GM23338 (cell line): Measurements from ENCODE around the gene UBE2L6. TPM values are rescaled to one million over a fixed set of nuclear protein-coding genes. Genes with fewer than 3 reads are reported as not detected.
A peak's percentile ranks its signal among the peaks of the same experiment; 100 is the strongest.

Experiments
- ATAC-seq: fragments of 200-7000 bp; cut with Tn5 transposase; 3 replicates; pipeline ENCODE4 v1.9.1; 2020
- DNase-seq: peaks from one replicate; pipeline ENCODE4 v3.0.0-alpha.2; 2015; ENCODE audit warnings: low spot score
- H2AFZ ChIP-seq: fragments of 200-600 bp; sonication (generic); 2 replicates; pipeline ENCODE4 v1.8.0; 2016; ENCODE audit warnings: antibody characterized with exemption, mild to moderate bottlenecking, moderate library complexity
- H3F3A ChIP-seq: fragments of 200-600 bp; sonication (generic); replicated peaks from 2 replicates; pipeline ENCODE4 v1.8.0; 2017; ENCODE audit warnings: antibody characterized with exemption, mixed run types, low read depth
- H3K27ac ChIP-seq: fragments of 200-600 bp; sonication (generic); 2 replicates; pipeline ENCODE4 v1.6.1; 2016; ENCODE audit warnings: low read depth
- H3K27me3 ChIP-seq: fragments of 200-600 bp; sonication (generic); 2 replicates; pipeline ENCODE4 v1.8.0; 2016; ENCODE audit warnings: mild to moderate bottlenecking, mixed run types, moderate library complexity; ENCODE audit not compliant: insufficient read depth
- H3K36me3 ChIP-seq: fragments of 200-600 bp; sonication (generic); 2 replicates; pipeline ENCODE4 v1.8.0; 2016; ENCODE audit warnings: mild to moderate bottlenecking; ENCODE audit not compliant: insufficient read depth
- H3K4me1 ChIP-seq: fragments of 200-600 bp; sonication (generic); 2 replicates; pipeline ENCODE4 v1.8.0; 2016; ENCODE audit warnings: mild to moderate bottlenecking, moderate library complexity; ENCODE audit not compliant: insufficient read depth
- H3K4me2 ChIP-seq: fragments of 200-600 bp; sonication (generic); 2 replicates; pipeline ENCODE4 v1.7.1; 2017; ENCODE audit warnings: mixed run types
- H3K4me3 ChIP-seq: fragments of 200-600 bp; sonication (generic); 2 replicates; pipeline ENCODE4 v1.6.1; 2016; ENCODE audit warnings: mixed run types
- H3K79me2 ChIP-seq: fragments of 200-600 bp; sonication (generic); replicated peaks from 2 replicates; pipeline ENCODE4 v1.8.0; 2017; ENCODE audit warnings: mild to moderate bottlenecking; ENCODE audit not compliant: insufficient read depth
- H3K9me2 ChIP-seq: fragments of 200-600 bp; sonication (generic); 2 replicates; pipeline ENCODE4 v1.8.0; 2017; ENCODE audit not compliant: insufficient read depth
- H4K20me1 ChIP-seq: fragments of 200-600 bp; sonication (generic); replicated peaks from 2 replicates; pipeline ENCODE4 v1.8.0; 2017; ENCODE audit warnings: mild to moderate bottlenecking; ENCODE audit not compliant: insufficient read depth
- H3K27ac Mint-ChIP-seq: 2 replicates; pipeline ENCODE4 v1.8.0; 2020; ENCODE audit warnings: inconsistent platforms, mild to moderate bottlenecking, moderate library complexity, mixed read lengths
- H3K27me3 Mint-ChIP-seq: 3 replicates; pipeline ENCODE4 v1.8.0; 2022; ENCODE audit warnings: low read depth, mild to moderate bottlenecking, moderate library complexity, mixed read lengths, inconsistent platforms; ENCODE audit not compliant: insufficient read depth, poor library complexity
- H3K36me3 Mint-ChIP-seq: 3 replicates; pipeline ENCODE4 v1.8.0; 2021; ENCODE audit warnings: low read depth, mild to moderate bottlenecking, inconsistent platforms, moderate library complexity, mixed read lengths
- H3K4me1 Mint-ChIP-seq: 3 replicates; pipeline ENCODE4 v1.8.0; 2020; ENCODE audit warnings: mild to moderate bottlenecking, inconsistent platforms, mixed read lengths
- H3K4me3 Mint-ChIP-seq: 3 replicates; pipeline ENCODE4 v1.8.0; 2021; ENCODE audit warnings: moderate library complexity, mild to moderate bottlenecking, inconsistent platforms, mixed read lengths
- H3K9me3 Mint-ChIP-seq: 3 replicates; pipeline ENCODE4 v1.8.0; 2020; ENCODE audit warnings: moderate library complexity, mild to moderate bottlenecking, inconsistent platforms, mixed read lengths
- CREB1 ChIP-seq: fragments of 250-450 bp; sonication (Bioruptor Pico); IDR thresholded peaks from 2 replicates; pipeline ENCODE4 v1.5.0; 2020; ENCODE audit warnings: low read depth, mild to moderate bottlenecking, moderate library complexity
- CTCF ChIP-seq, 2 experiments: fragments of 200-600 bp in 1 of 2; sonication (generic) in 1 of 2; conservative IDR thresholded peaks; 2 replicates each; pipeline versions ENCODE4 v1.5.1 to v1.6.1; 2016 to 2017; ENCODE audit warnings: antibody characterized with exemption in 2 of 2, low read depth in 2 of 2, mild to moderate bottlenecking in 2 of 2, moderate library complexity in 1 of 2
- ETS1 ChIP-seq: IDR thresholded peaks from 2 replicates; pipeline ENCODE4 v1.6.1; 2016; ENCODE audit warnings: antibody characterized with exemption
- EZH2 ChIP-seq: fragments of 200-600 bp; sonication (generic); IDR thresholded peaks from one replicate; pipeline ENCODE4 v1.8.0; 2017; ENCODE audit warnings: antibody characterized with exemption, mild to moderate bottlenecking, low read depth; ENCODE audit not compliant: unreplicated experiment
- EZH2phosphoT487 ChIP-seq: fragments of 200-600 bp; sonication (generic); IDR thresholded peaks from one replicate; pipeline ENCODE4 v1.8.1; 2018; ENCODE audit warnings: antibody characterized with exemption; ENCODE audit not compliant: unreplicated experiment
- JUNB ChIP-seq: IDR thresholded peaks from one replicate; pipeline ENCODE4 v1.6.1; 2016; ENCODE audit warnings: antibody characterized with exemption; ENCODE audit not compliant: unreplicated experiment
- NANOG ChIP-seq: IDR thresholded peaks from 2 replicates; pipeline ENCODE4 v1.6.1; 2016; ENCODE audit warnings: antibody characterized with exemption, borderline replicate concordance
- POLR2AphosphoS5 ChIP-seq: IDR thresholded peaks from 2 replicates; pipeline ENCODE4 v1.6.1; 2016; ENCODE audit warnings: antibody characterized with exemption, low read depth
- REST ChIP-seq: IDR thresholded peaks from one replicate; pipeline ENCODE4 v1.6.1; 2018; ENCODE audit warnings: antibody characterized with exemption; ENCODE audit not compliant: unreplicated experiment
- STAT1 ChIP-seq: IDR thresholded peaks from one replicate; pipeline ENCODE4 v1.6.1; 2016; ENCODE audit warnings: antibody characterized with exemption; ENCODE audit not compliant: unreplicated experiment
- ZNF114 ChIP-seq: fragments of 250-450 bp; sonication (Bioruptor Pico); IDR thresholded peaks from 2 replicates; pipeline ENCODE4 v1.5.0; 2020; ENCODE audit warnings: mild to moderate bottlenecking, moderate library complexity
- ZNF331 ChIP-seq: fragments of 250-450 bp; sonication (Bioruptor Pico); IDR thresholded peaks from 2 replicates; pipeline ENCODE4 v1.5.0; 2020; ENCODE audit warnings: low read depth, mild to moderate bottlenecking, moderate library complexity
- ZNF462 ChIP-seq: fragments of 250-450 bp; sonication (Bioruptor Pico); IDR thresholded peaks from 2 replicates; pipeline ENCODE4 v1.5.0; 2020; ENCODE audit warnings: mild to moderate bottlenecking, moderate library complexity
- polyA plus RNA-seq: library from polyadenylated mRNA; unstranded; fragments of >200 nt; fragmentation: Nextera tagmentation; extraction: Ambion mirVana; gene quantifications from 2 replicates; pipeline ENCODE4 v1.2.1, GENCODE V29; 2016
- total RNA-seq: library from RNA; depleted of rRNA; stranded (reverse); fragments of >200 nt; shearing (Covaris generic); gene quantifications from 2 replicates; pipeline ENCODE4 v1.2.3, GENCODE V29; 2014

Gene UBE2L6
- total and polyA plus RNA-seq, 2 experiments from 2014 or later: 46.0 to 52.0 TPM

GRCh38 chr11:57501953-57502352, 65.5 kb downstream of the UBE2L6 start:
- no peak overlapping the region for H2AFZ ChIP-seq
- Mint-ChIP-seq H3K4me3 (no peak overlapping the region), H3K9me3 (no peaks in the 10 kb centered on the region), H3K27ac (peak overlapping the region; percentile 74; the same call in 1 of the 2 replicates), H3K36me3 (peaks cover 56% of the 10 kb centered on the region), H3K27me3 (peaks cover 16% of the 10 kb centered on the region), H3K4me1 (peaks cover 50% of the 10 kb centered on the region)
- no peak for DNase-seq
- no peaks in the 10 kb centered on the region for H3K36me3 ChIP-seq
- H3K79me2 ChIP-seq: peaks cover 28% of the 10 kb centered on the region
- H3K4me3 ChIP-seq: no peak overlapping the region
- H3K4me2 ChIP-seq: no peak overlapping the region
- no peaks in the 10 kb centered on the region for H3K27me3 ChIP-seq
- peaks cover 15% of the 10 kb centered on the region for H4K20me1 ChIP-seq
- ATAC-seq: no peak
- no peak overlapping the region for H3K27ac ChIP-seq
- TF ChIP-seq ETS1 (no peak), CREB1 (no peak), JUNB (no peak), ZNF462 (no peak), EZH2 (no peak), STAT1 (no peak), NANOG (no peak), POLR2AphosphoS5 (no peak), EZH2phosphoT487 (no peak), CTCF (conservative IDR thresholded peaks at IDR 0.05; ENCODE audit: low read depth in 2 of 2) (no peak), ZNF331 (no peak), ZNF114 (CRISPR knock-in tag) (no peak), REST (no peak)
- no peaks in the 10 kb centered on the region for H3K9me2 ChIP-seq
- H3F3A ChIP-seq: peaks cover 14% of the 10 kb centered on the region
- peaks cover 31% of the 10 kb centered on the region for H3K4me1 ChIP-seq
